ENCODE data around the gene NEO1.

The NEO1 gene

DNA sequence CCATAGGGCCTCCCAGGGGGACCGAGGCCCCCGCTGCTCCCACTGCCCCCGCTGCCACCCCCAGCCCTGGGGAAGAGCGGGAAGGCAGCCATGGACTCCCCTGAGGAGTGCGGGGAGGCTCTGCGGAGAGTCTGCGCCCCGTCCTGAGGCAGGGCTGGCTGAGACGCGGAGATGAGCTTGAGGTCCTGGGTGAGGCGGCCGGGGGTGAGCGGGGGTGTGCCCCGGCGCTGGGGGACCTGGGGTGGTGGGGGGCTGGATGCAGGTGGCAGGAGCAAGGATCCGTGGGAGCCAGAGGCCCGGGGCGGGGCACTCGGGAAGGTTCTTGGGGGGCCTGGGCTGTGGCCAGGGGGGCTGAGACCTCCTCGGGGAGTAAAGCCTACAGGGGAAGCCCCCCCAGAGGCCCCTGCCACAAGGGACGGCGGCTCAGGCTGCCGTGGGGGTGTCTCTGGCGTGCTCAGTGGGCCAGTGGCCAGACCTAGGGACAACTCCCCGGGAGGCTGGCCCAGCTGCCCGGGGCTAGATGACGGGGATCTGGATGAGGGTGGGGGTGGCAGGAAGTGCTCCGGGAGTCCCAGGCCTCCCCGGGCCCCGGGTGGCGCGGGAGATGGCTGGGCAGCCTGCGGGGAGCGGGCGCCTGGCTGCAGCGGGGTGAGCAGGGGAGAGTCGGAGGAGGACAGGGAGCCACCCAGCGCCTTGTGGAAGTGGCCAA is 270.6 kb downstream of the NEO1 start:
- Histone ChIP-seq H3K27ac (replicated peaks) (no peak overlapping the region), H3K4me3 (replicated peaks; ENCODE audit: insufficient read depth, low read length) (no peak overlapping the region), H3K27me3 (ENCODE audit: insufficient read depth, poor library complexity, severe bottlenecking) (peaks cover 6% of the 10 kb centered on the region)
- TF ChIP-seq, protein P1, sequence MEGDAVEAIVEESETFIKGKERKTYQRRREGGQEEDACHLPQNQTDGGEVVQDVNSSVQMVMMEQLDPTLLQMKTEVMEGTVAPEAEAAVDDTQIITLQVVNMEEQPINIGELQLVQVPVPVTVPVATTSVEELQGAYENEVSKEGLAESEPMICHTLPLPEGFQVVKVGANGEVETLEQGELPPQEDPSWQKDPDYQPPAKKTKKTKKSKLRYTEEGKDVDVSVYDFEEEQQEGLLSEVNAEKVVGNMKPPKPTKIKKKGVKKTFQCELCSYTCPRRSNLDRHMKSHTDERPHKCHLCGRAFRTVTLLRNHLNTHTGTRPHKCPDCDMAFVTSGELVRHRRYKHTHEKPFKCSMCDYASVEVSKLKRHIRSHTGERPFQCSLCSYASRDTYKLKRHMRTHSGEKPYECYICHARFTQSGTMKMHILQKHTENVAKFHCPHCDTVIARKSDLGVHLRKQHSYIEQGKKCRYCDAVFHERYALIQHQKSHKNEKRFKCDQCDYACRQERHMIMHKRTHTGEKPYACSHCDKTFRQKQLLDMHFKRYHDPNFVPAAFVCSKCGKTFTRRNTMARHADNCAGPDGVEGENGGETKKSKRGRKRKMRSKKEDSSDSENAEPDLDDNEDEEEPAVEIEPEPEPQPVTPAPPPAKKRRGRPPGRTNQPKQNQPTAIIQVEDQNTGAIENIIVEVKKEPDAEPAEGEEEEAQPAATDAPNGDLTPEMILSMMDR (IDR thresholded peaks at IDR 0.05; ENCODE audit: insufficient read depth, low read length): no peak
- TF ChIP-seq GABPA (IDR thresholded peaks at IDR 0.05; ENCODE audit: low read depth) (no peak), POLR2AphosphoS5 (IDR thresholded peaks at IDR 0.05; ENCODE audit: low read depth) (no peak), SPI1 (IDR thresholded peaks at IDR 0.05; ENCODE audit: borderline replicate concordance, low read depth) (no peak)
- TF ChIP-seq, protein P2, sequence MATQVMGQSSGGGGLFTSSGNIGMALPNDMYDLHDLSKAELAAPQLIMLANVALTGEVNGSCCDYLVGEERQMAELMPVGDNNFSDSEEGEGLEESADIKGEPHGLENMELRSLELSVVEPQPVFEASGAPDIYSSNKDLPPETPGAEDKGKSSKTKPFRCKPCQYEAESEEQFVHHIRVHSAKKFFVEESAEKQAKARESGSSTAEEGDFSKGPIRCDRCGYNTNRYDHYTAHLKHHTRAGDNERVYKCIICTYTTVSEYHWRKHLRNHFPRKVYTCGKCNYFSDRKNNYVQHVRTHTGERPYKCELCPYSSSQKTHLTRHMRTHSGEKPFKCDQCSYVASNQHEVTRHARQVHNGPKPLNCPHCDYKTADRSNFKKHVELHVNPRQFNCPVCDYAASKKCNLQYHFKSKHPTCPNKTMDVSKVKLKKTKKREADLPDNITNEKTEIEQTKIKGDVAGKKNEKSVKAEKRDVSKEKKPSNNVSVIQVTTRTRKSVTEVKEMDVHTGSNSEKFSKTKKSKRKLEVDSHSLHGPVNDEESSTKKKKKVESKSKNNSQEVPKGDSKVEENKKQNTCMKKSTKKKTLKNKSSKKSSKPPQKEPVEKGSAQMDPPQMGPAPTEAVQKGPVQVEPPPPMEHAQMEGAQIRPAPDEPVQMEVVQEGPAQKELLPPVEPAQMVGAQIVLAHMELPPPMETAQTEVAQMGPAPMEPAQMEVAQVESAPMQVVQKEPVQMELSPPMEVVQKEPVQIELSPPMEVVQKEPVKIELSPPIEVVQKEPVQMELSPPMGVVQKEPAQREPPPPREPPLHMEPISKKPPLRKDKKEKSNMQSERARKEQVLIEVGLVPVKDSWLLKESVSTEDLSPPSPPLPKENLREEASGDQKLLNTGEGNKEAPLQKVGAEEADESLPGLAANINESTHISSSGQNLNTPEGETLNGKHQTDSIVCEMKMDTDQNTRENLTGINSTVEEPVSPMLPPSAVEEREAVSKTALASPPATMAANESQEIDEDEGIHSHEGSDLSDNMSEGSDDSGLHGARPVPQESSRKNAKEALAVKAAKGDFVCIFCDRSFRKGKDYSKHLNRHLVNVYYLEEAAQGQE (IDR thresholded peaks at IDR 0.05; ENCODE audit: insufficient replicate concordance, low read depth): no peak
- DNase-seq (ENCODE audit: low read depth in 1 of 2, low spot score in 1 of 2): no peak

DNA sequence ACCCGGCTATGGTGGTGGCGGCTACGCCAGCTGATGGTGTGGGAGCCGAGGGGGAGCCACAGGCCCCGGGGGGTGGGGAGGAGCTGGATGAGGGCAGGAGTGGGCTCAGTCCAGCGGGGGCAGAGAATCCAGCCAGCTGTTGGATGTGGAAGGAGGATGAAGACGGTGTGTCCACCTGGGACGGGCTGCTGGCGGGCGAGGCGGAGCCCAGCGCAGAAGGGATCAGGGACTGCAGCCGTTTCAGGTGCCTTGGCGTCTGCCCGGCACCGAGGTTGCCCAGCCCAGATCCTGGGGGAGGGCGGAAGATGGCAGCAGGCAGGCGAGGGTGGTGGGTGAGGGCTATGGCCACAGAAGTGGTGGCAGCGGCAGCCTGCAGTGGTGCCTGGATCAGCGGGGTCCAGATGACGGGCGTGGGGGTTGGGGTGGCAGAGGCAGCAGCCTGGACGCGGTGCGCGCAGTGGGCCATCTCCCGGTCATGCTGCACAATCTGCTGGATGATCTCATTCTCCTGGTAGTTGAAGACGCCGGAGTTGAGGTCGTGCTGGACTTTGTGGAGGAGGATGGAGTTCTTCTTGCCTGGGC is 271.2 kb downstream of the NEO1 start:
- H3K4me3 ChIP-seq (replicated peaks; ENCODE audit: insufficient read depth, low read length): no peak overlapping the region
- peaks cover 4% of the 10 kb centered on the region for H3K27me3 ChIP-seq (ENCODE audit: insufficient read depth, poor library complexity, severe bottlenecking)
- H3K27ac ChIP-seq (replicated peaks): no peak overlapping the region
- no peak for TF ChIP-seq GABPA (IDR thresholded peaks at IDR 0.05; ENCODE audit: low read depth)
- TF ChIP-seq, protein P2 (IDR thresholded peaks at IDR 0.05; ENCODE audit: insufficient replicate concordance, low read depth): no peak
- no peak for TF ChIP-seq SPI1 (IDR thresholded peaks at IDR 0.05; ENCODE audit: borderline replicate concordance, low read depth)
- no peak for TF ChIP-seq POLR2AphosphoS5 (IDR thresholded peaks at IDR 0.05; ENCODE audit: low read depth)
- TF ChIP-seq, protein P1 (IDR thresholded peaks at IDR 0.05; ENCODE audit: insufficient read depth, low read length): no peak
- no peak for DNase-seq (ENCODE audit: low read depth in 1 of 2, low spot score in 1 of 2)

DNA sequence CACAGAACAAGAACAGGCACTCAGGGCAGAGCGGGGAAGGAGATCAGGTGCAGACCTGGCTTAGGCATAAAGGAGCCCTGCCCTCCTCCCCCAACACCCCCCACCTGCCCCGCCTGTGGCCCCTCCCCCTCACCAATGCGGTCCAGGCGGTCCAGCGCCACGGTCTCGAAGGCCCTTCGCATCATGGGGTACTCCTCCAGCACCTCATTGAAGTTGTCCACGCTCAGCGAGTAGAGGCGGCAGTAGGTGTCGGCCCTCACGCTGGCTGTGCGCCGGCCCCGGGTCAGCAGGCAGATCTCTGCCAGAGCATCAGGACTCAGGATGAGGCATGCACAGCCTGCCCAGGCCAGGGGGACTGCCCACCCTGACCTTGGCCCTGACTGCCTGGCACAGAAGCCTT is 271.7 kb downstream of the NEO1 start:
- no peak for DNase-seq (ENCODE audit: low read depth in 1 of 2, low spot score in 1 of 2)
- Histone ChIP-seq H3K27me3 (ENCODE audit: insufficient read depth, poor library complexity, severe bottlenecking) (peaks cover under 1% of the 10 kb centered on the region), H3K4me3 (replicated peaks; ENCODE audit: insufficient read depth, low read length) (no peak overlapping the region), H3K27ac (replicated peaks) (no peak overlapping the region)
- TF ChIP-seq, protein P2 (IDR thresholded peaks at IDR 0.05; ENCODE audit: insufficient replicate concordance, low read depth): no peak
- TF ChIP-seq POLR2AphosphoS5 (IDR thresholded peaks at IDR 0.05; ENCODE audit: low read depth): no peak
- TF ChIP-seq, protein P1 (IDR thresholded peaks at IDR 0.05; ENCODE audit: insufficient read depth, low read length): no peak
